KOPT-K1 (cell line): ENCODE measurements around the gene OR5AN1.
"Not testable (repeated sequence)": the region's sequence is repeated elsewhere in the genome, so short reads cannot be mapped to it uniquely, and the experiment has no call there.

Experiments used
- H3K27ac ChIP-seq: fragments of 200-600 bp; sonication (generic); 2 replicates; pipeline ENCODE4 v1.5.1; 2016; ENCODE audit warnings: antibody characterized with exemption, mild to moderate bottlenecking, low read depth, low read length; ENCODE audit not compliant: poor library complexity, severe bottlenecking
- H3K36me3 ChIP-seq: fragments of 200-600 bp; sonication (generic); 2 replicates; pipeline ENCODE4 v1.5.1; 2017; ENCODE audit warnings: antibody characterized with exemption, mild to moderate bottlenecking, low read length, moderate library complexity; ENCODE audit not compliant: insufficient read depth
- H3K9me3 ChIP-seq: fragments of 200-600 bp; sonication (generic); 2 replicates; pipeline ENCODE4 v1.5.1; 2017; ENCODE audit warnings: antibody characterized with exemption, low read length, mild to moderate bottlenecking; ENCODE audit not compliant: insufficient read depth, poor library complexity, severe bottlenecking

Gene OR5AN1

GRCh38 chr11:59358595-59358994 is at the start of gene OR5AN1:
TSS of gene OR5AN1 (plus strand) at chr11:59358895. CDS start at chr11:59364459, 5,564 bp downstream.
- Histone ChIP-seq H3K9me3 (no peaks in the 10 kb centered on the region), H3K27ac (no peak within 1 kb of the TSS), H3K36me3 (no peaks in the 10 kb centered on the region)

GRCh38 chr11:59335001-59335400 is 23.7 kb upstream of the OR5AN1 start:
- no peaks in the 10 kb centered on the region for H3K36me3 ChIP-seq
- H3K9me3 ChIP-seq: no peaks in the 10 kb centered on the region
- no peak overlapping the region for H3K27ac ChIP-seq

GRCh38 chr11:59336176-59336575 is 22.5 kb upstream of the OR5AN1 start:
- Histone ChIP-seq H3K9me3 (no peaks in the 10 kb centered on the region), H3K27ac (no peak overlapping the region), H3K36me3 (no peaks in the 10 kb centered on the region)

- Histone ChIP-seq H3K9me3 (no peaks in the 10 kb centered on the region), H3K36me3 (no peaks in the 10 kb centered on the region), H3K27ac (no peak overlapping the region)
These were observed 21.8 kb upstream of the OR5AN1 start for GRCh38 chr11:59336931-59337330.

GRCh38 chr11:59349657-59350056 is 9.0 kb upstream of the OR5AN1 start:
- H3K36me3 ChIP-seq, H3K27ac ChIP-seq, H3K9me3 ChIP-seq: not testable (repeated sequence)

GRCh38 chr11:59355226-59355625 is 3.5 kb upstream of the OR5AN1 start:
- H3K36me3 ChIP-seq: no peaks in the 10 kb centered on the region
- H3K27ac ChIP-seq: no peak overlapping the region
- no peaks in the 10 kb centered on the region for H3K9me3 ChIP-seq

- H3K9me3 ChIP-seq: no peaks in the 10 kb centered on the region
- no peaks in the 10 kb centered on the region for H3K36me3 ChIP-seq
- no peak overlapping the region for H3K27ac ChIP-seq
These were observed 2.1 kb upstream of the OR5AN1 start for GRCh38 chr11:59356561-59356960.

- Histone ChIP-seq H3K27ac (no peak overlapping the region), H3K36me3 (no peaks in the 10 kb centered on the region), H3K9me3 (no peaks in the 10 kb centered on the region)
These were observed 675 bp upstream of the OR5AN1 start for GRCh38 chr11:59358020-59358419.

- Histone ChIP-seq H3K9me3 (no peaks in the 10 kb centered on the region), H3K36me3 (no peaks in the 10 kb centered on the region)
These were observed 6.7 kb downstream of the OR5AN1 start for GRCh38 chr11:59365232-59366018.

GRCh38 chr11:59368238-59369022 is 9.7 kb downstream of the OR5AN1 start:
- Histone ChIP-seq H3K36me3 (no peaks in the 10 kb centered on the region), H3K9me3 (no peaks in the 10 kb centered on the region), H3K27ac (no peak overlapping the region)

More at GRCh38 chr11:59365232-59366018, 6.7 kb downstream of the OR5AN1 start:
- no peak overlapping the region for H3K27ac ChIP-seq

- not testable (repeated sequence) for H3K9me3 ChIP-seq, H3K36me3 ChIP-seq, H3K27ac ChIP-seq
These were observed 13.6 kb downstream of the OR5AN1 start for GRCh38 chr11:59372324-59372723.

- H3K36me3 ChIP-seq: no peaks in the 10 kb centered on the region
These were observed 21.8 kb downstream of the OR5AN1 start for GRCh38 chr11:59380263-59381059.

GRCh38 chr11:59394186-59394585 is 35.5 kb downstream of the OR5AN1 start:
- H3K27ac ChIP-seq: no peak overlapping the region
- no peaks in the 10 kb centered on the region for H3K9me3 ChIP-seq
- no peaks in the 10 kb centered on the region for H3K36me3 ChIP-seq

More at GRCh38 chr11:59380263-59381059, 21.8 kb downstream of the OR5AN1 start:
- Histone ChIP-seq H3K9me3 (no peaks in the 10 kb centered on the region), H3K27ac (no peak overlapping the region)

GRCh38 chr11:59400461-59401261 is 42.0 kb downstream of the OR5AN1 start:
- H3K9me3 ChIP-seq: peaks cover 17% of the 10 kb centered on the region
- H3K27ac ChIP-seq: no peak overlapping the region
- H3K36me3 ChIP-seq: no peaks in the 10 kb centered on the region
